Transverse colon (tissue), 4 donors: ENCODE data around the gene RAX2. TPM values are rescaled to one million over a fixed set of nuclear protein-coding genes. Genes with fewer than 3 reads are reported as not detected.

Experiments
- DNase-seq: peaks from one replicate; pipeline ENCODE4 v3.0.0-alpha.2; 2019
- H3K27ac ChIP-seq, 4 donors: fragments of 200-600 bp; sonication (generic); 2 replicates each; pipeline ENCODE4 v1.5.1; 2016 to 2018; ENCODE audit warnings: inconsistent platforms in 4 of 4
- H3K27me3 ChIP-seq: fragments of 200-600 bp; sonication (generic); 2 replicates; pipeline ENCODE4 v1.5.1; 2017; ENCODE audit warnings: inconsistent platforms
- H3K36me3 ChIP-seq, 4 donors: fragments of 200-600 bp; sonication (generic); 2 replicates each; pipeline ENCODE4 v1.5.1; 2017 to 2019; ENCODE audit warnings: inconsistent platforms in 4 of 4
- H3K4me1 ChIP-seq, 4 donors: fragments of 200-600 bp; sonication (generic); 2 replicates each; pipeline ENCODE4 v1.5.1; 2017 to 2020; ENCODE audit warnings: inconsistent platforms in 4 of 4
- H3K4me3 ChIP-seq, 4 donors: fragments of 200-600 bp; sonication (generic); 1 replicate in 1 of 4; 2 replicates in 3 of 4; pipeline versions ENCODE4 v1.5.1 to v1.6.1; 2017 to 2019; ENCODE audit warnings: inconsistent platforms in 4 of 4
- H3K9me3 ChIP-seq, 2 donors: fragments of 200-600 bp; sonication (generic); 2 replicates each; pipeline ENCODE4 v1.5.1; 2017 to 2019; ENCODE audit warnings: inconsistent platforms in 2 of 2
- EP300 ChIP-seq: sonication (generic); formaldehyde crosslinking; IDR thresholded peaks from one replicate; pipeline ENCODE4 v1.6.1; 2017; ENCODE audit warnings: antibody characterized with exemption, low read depth
- POLR2A ChIP-seq: fragments of 450-650 bp; IDR thresholded peaks from one replicate; pipeline ENCODE4 v1.6.1; 2016; ENCODE audit warnings: antibody characterized with exemption, mild to moderate bottlenecking, moderate library complexity
- POLR2AphosphoS5 ChIP-seq, 3 donors: sonication (generic); formaldehyde crosslinking; IDR thresholded peaks; one replicate each; pipeline ENCODE4 v1.6.1; 2016; ENCODE audit warnings: antibody characterized with exemption in 3 of 3
- WGBS, 2 donors: methylation state at CpG; one replicate each; pipeline ENCODE4 v1.1.5; 2018; ENCODE audit warnings: low coverage in 1 of 2; 5-methylcytosine and 5-hydroxymethylcytosine counted together
- in situ Hi-C, 4 donors: fragments of 200-750 bp; cut with MboI; loops; one replicate each; pipeline versions ENCODE4 v1.15.0 to v1.15.1; 2017; ENCODE audit warnings: low sequenced_read_pairs in 3 of 4, low pct_ligation_motif_present in 1 of 4, low pct_unique_long_range_greater_than_20kb in 1 of 4
- intact Hi-C: fragments of 100-400 bp; cut with DNase I; formaldehyde crosslinking; loops from one replicate; pipeline ENCODE4 v1.15.1; 2023; ENCODE audit warnings: low total_unique reads
- total RNA-seq, 4 donors: library from RNA; depleted of rRNA; stranded (reverse); fragments of >200 nt; gene quantifications; one replicate each; pipeline ENCODE4 v1.1.0, GENCODE V29; 2016
- TF ChIP-seq, protein P1 (sequence below), 5 experiments: fragments of 200-600 bp in 3 of 5; fragments of 450-650 bp in 2 of 5; sonication (generic) in 3 of 5; IDR thresholded peaks; 1 replicate in 2 of 5; 2 replicates in 3 of 5; pipeline ENCODE4 v1.5.1; 2016 to 2017; ENCODE audit warnings: antibody characterized with exemption in 5 of 5, inconsistent platforms in 3 of 5, mild to moderate bottlenecking in 2 of 5, moderate library complexity in 1 of 5

RAX2 gene
- total RNA-seq, 4 donors from 2014 or later = not detected

- Histone ChIP-seq H3K27ac (peak overlapping the region; percentile 67 to 86 (median 78)), H3K9me3 (no peaks in the 10 kb centered on the region), H3K36me3 (peaks cover 0 to 3% (median 0%) of the 10 kb centered on the region in 4 donors), H3K4me1 (peaks cover 3 to 63% (median 37%) of the 10 kb centered on the region in 4 donors), H3K27me3 (peaks cover 33% of the 10 kb centered on the region), H3K4me3 (no peak overlapping the region)
- no peak for TF ChIP-seq EP300
- TF ChIP-seq, protein P1, sequence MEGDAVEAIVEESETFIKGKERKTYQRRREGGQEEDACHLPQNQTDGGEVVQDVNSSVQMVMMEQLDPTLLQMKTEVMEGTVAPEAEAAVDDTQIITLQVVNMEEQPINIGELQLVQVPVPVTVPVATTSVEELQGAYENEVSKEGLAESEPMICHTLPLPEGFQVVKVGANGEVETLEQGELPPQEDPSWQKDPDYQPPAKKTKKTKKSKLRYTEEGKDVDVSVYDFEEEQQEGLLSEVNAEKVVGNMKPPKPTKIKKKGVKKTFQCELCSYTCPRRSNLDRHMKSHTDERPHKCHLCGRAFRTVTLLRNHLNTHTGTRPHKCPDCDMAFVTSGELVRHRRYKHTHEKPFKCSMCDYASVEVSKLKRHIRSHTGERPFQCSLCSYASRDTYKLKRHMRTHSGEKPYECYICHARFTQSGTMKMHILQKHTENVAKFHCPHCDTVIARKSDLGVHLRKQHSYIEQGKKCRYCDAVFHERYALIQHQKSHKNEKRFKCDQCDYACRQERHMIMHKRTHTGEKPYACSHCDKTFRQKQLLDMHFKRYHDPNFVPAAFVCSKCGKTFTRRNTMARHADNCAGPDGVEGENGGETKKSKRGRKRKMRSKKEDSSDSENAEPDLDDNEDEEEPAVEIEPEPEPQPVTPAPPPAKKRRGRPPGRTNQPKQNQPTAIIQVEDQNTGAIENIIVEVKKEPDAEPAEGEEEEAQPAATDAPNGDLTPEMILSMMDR (IDR thresholded peaks at IDR 0.05) = no peak
- TF ChIP-seq POLR2AphosphoS5 (IDR thresholded peaks at IDR 0.05) = no peak
- no peak for TF ChIP-seq POLR2A
- DNase-seq = no peak
- in situ Hi-C loops = no loop called here
- 61% methylated on average over 3 of the region's 3 CpGs; no CpG with 5 or more reads in 1 of the 2 donors for WGBS, 2 donors
- intact Hi-C loops = no loop called here
Observed at GRCh38 chr19:3725121-3725520, 46.9 kb downstream of the RAX2 start.

DNA sequence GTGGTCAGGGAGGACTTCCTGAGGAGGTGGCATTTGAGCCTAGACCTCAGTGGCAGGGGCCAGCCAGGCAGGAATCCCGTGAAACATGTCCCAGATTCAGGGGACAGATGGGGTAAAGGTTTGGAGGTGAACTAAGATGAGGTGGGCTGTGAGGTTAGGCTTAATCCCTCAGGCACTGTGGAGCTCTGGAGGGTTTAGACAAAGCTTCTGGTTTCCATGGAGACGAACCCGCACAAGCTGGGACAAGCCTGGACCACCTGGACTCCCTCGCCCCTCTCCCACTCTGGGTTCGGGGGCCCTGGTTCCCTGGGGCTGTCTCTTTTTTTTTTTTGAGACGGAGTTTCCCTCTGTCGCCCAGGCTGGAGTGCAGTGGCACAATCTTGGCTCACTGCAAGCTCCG is 48.1 kb downstream of the RAX2 start:
- Histone ChIP-seq H3K4me1 (peaks cover 3 to 71% (median 41%) of the 10 kb centered on the region in 4 donors), H3K36me3 (no peaks in the 10 kb centered on the region), H3K9me3 (no peaks in the 10 kb centered on the region), H3K27me3 (peaks cover 38% of the 10 kb centered on the region), H3K4me3 (peak overlapping the region in 1 of 4 donors; percentile 12), H3K27ac (peak overlapping the region; percentile 85 to 94 (median 89))
- in situ Hi-C loops = no loop called here
- DNase-seq = no peak
- 29 to 32% methylated on average over 2 to 8 of the region's 8 CpGs for WGBS, 2 donors
- intact Hi-C loops = no loop called here
- TF ChIP-seq, protein P1 (IDR thresholded peaks at IDR 0.05) = no peak
- TF ChIP-seq POLR2A (no peak), EP300 (no peak), POLR2AphosphoS5 (IDR thresholded peaks at IDR 0.05) (no peak)

- no peak for DNase-seq
- Histone ChIP-seq H3K27ac (peak overlapping the region; percentile 85 to 94 (median 89)), H3K4me3 (peak overlapping the region in 1 of 4 donors; percentile 61), H3K9me3 (no peaks in the 10 kb centered on the region), H3K4me1 (peaks cover 3 to 77% (median 44%) of the 10 kb centered on the region in 4 donors), H3K27me3 (peaks cover 38% of the 10 kb centered on the region), H3K36me3 (no peaks in the 10 kb centered on the region)
- TF ChIP-seq, protein P1 (IDR thresholded peaks at IDR 0.05) = no peak
- TF ChIP-seq POLR2AphosphoS5 (IDR thresholded peaks at IDR 0.05) (no peak), POLR2A (no peak)
- WGBS, 2 donors = 81 to 83% methylated on average over 3 to 5 of the region's 5 CpGs
- in situ Hi-C loops = no loop called here
- intact Hi-C loops = no loop called here
Observed at GRCh38 chr19:3723110-3723488, 48.9 kb downstream of the RAX2 start.

GRCh38 chr19:3722443-3723109 is 49.5 kb downstream of the RAX2 start:
- in situ Hi-C loops = no loop called here
- H3K4me1 ChIP-seq = peaks cover 3 to 75% (median 44%) of the 10 kb centered on the region in 4 donors
- WGBS, 2 donors = 3% methylated on average over 6 of the region's 30 CpGs; no CpG with 5 or more reads in 1 of the 2 donors

More at GRCh38 chr19:3722443-3723109, 49.5 kb downstream of the RAX2 start:
- no peaks in the 10 kb centered on the region for H3K36me3 ChIP-seq
- peak overlapping the region; percentile 85 to 94 (median 89) for H3K27ac ChIP-seq
- H3K4me3 ChIP-seq = peak overlapping the region; percentile 27 to 61 (median 42)
- peak; percentile 87 for DNase-seq
- H3K9me3 ChIP-seq = no peaks in the 10 kb centered on the region
- no peak for TF ChIP-seq EP300
- TF ChIP-seq, protein P1 (IDR thresholded peaks at IDR 0.05) = no peak
- peak in 2 of 3 donors; percentile 32 to 64 for TF ChIP-seq POLR2AphosphoS5 (IDR thresholded peaks at IDR 0.05)
- peak; percentile 8 for TF ChIP-seq POLR2A
- intact Hi-C loops = no loop called here
- peaks cover 38% of the 10 kb centered on the region for H3K27me3 ChIP-seq
